HepG2 (cell line): ENCODE data around the gene KCNT2. TPM values are rescaled to one million over a fixed set of nuclear protein-coding genes. Genes with fewer than 3 reads are reported as not detected.

Experiments used
- ATAC-seq: fragments of 200-7000 bp; cut with Tn5 transposase; 3 replicates; pipeline ENCODE4 v1.9.1; 2020; ENCODE audit warnings: mild to moderate bottlenecking, moderate library complexity
- BruUV-seq: library from RNA; stranded (reverse); fragments of 400-500 nt; replicated peaks from 2 replicates; lab custom pipeline; 2021; lab: Mats Ljungman, UMichigan
- CTCF ChIA-PET: fragments of 300-600 bp; formaldehyde crosslinking; extraction: SDS; loops from one replicate; lab custom pipeline; 2021; ENCODE audit warnings: low total read pairs, inconsistent platforms, low intra/inter-chr PET ratio; lab: Yijun Ruan, JAX
- POLR2A ChIA-PET: fragments of 350-600 bp; sonication (Branson Sonifier 250); formaldehyde crosslinking; loops from one replicate; lab custom pipeline; 2020; ENCODE audit warnings: antibody characterized with exemption, inconsistent platforms; lab: Yijun Ruan, JAX
- DNase-seq: peaks from one replicate; pipeline ENCODE4 v3.0.0-alpha.2; 2015; ENCODE audit warnings: low spot score
- FAIRE-seq: peaks from 3 replicates; lab custom pipeline; 2011; peaks lifted over from hg19 to GRCh38; lab: Jason Lieb, UNC
- H2AFZ ChIP-seq: one replicate; pipeline ENCODE4 v1.6.1; 2011; ENCODE audit warnings: low read length, inconsistent platforms
- H3K27ac ChIP-seq: fragments of 300-600 bp; 3 replicates; pipeline ENCODE4 v1.8.0; 2011; ENCODE audit warnings: mixed run types, mild to moderate bottlenecking, mixed read lengths, low read length, inconsistent platforms; ENCODE audit not compliant: insufficient read depth; ENCODE audit errors: extremely low read length
- H3K27me3 ChIP-seq, 2 experiments: fragments of 200-600 bp in 1 of 2; 2 replicates in 1 of 2; 3 replicates in 1 of 2; pipeline versions ENCODE4 v1.6.0 to v1.8.0; 2011; ENCODE audit warnings: low read length in 2 of 2, mild to moderate bottlenecking in 2 of 2, moderate library complexity in 2 of 2, inconsistent platforms in 1 of 2; ENCODE audit not compliant: insufficient read depth in 2 of 2, control insufficient read depth in 1 of 2
- H3K36me3 ChIP-seq, 2 experiments: fragments of 200-600 bp in 1 of 2; replicated peaks in 1 of 2; 2 replicates in 1 of 2; 3 replicates in 1 of 2; pipeline versions ENCODE4 v1.5.1 to v1.8.0; 2011; ENCODE audit warnings: low read length in 2 of 2, inconsistent platforms in 1 of 2; ENCODE audit not compliant: insufficient read depth in 2 of 2, control insufficient read depth in 1 of 2
- H3K4me1 ChIP-seq: 2 replicates; pipeline ENCODE4 v1.5.1; 2012; ENCODE audit warnings: low read length, inconsistent platforms; ENCODE audit not compliant: insufficient read depth
- H3K4me2 ChIP-seq: 2 replicates; pipeline ENCODE4 v1.6.0; 2011; ENCODE audit warnings: low read depth, low read length, inconsistent platforms
- H3K4me3 ChIP-seq, 3 experiments: fragments of 200-600 bp in 1 of 3; sonication (generic), shearing (Covaris generic) in 1 of 3; replicated peaks in 1 of 3; 2 replicates each; pipeline ENCODE4 v1.5.1; 2011 to 2016; ENCODE audit warnings: low read length in 3 of 3, inconsistent platforms in 2 of 3, low read depth in 2 of 3, mild to moderate bottlenecking in 2 of 3, control low read depth in 1 of 3, mixed read lengths in 1 of 3; ENCODE audit not compliant: insufficient read depth in 1 of 3
- H3K79me2 ChIP-seq: one replicate; pipeline ENCODE4 v1.6.1; 2011; ENCODE audit warnings: low read length, inconsistent platforms; ENCODE audit not compliant: insufficient read depth
- H3K9ac ChIP-seq: 2 replicates; pipeline ENCODE4 v1.6.0; 2011; ENCODE audit warnings: mild to moderate bottlenecking, low read depth, low read length, inconsistent platforms; ENCODE audit not compliant: insufficient read depth
- H3K9me3 ChIP-seq: 2 replicates; pipeline ENCODE4 v1.5.1; 2012; ENCODE audit warnings: mild to moderate bottlenecking, low read length
- H4K20me1 ChIP-seq: 2 replicates; pipeline ENCODE4 v1.6.0; 2011; ENCODE audit warnings: inconsistent platforms, mild to moderate bottlenecking, low read length, moderate library complexity; ENCODE audit not compliant: insufficient read depth
- SP2 ChIP-seq: sonication (generic); formaldehyde crosslinking; IDR thresholded peaks from 2 replicates; pipeline ENCODE4 v1.5.1; 2020; ENCODE audit warnings: mild to moderate bottlenecking, missing genetic modification reagents
- ZNF605 ChIP-seq: sonication (generic); formaldehyde crosslinking; IDR thresholded peaks from 2 replicates; pipeline ENCODE4 v1.8.0; 2022; ENCODE audit warnings: mild to moderate bottlenecking, missing genetic modification reagents
- ZNF615 ChIP-seq: sonication (generic); formaldehyde crosslinking; IDR thresholded peaks from 2 replicates; pipeline ENCODE4 v1.5.0; 2020; ENCODE audit warnings: mild to moderate bottlenecking, missing genetic modification reagents, borderline replicate concordance
- WGBS: methylation state at CpG from one replicate; pipeline ENCODE4 v1.1.6; 2017; ENCODE audit warnings: low lambda C conversion rate; 5-methylcytosine and 5-hydroxymethylcytosine counted together
- in situ Hi-C: cut with HindIII; loops from 2 replicates; pipeline ENCODE4 v1.10.0; 2017; ENCODE audit warnings: low pct_unique_long_range_greater_than_20kb; ENCODE audit not compliant: extremely low pct_ligation_motif_present
- intact Hi-C: fragments of 100-400 bp; cut with micrococcal nuclease; formaldehyde crosslinking; loops from one replicate; pipeline ENCODE4 v1.10.0; 2022; ENCODE audit not compliant: unreplicated experiment
- polyA plus RNA-seq, 8 experiments: library from polyadenylated mRNA; depleted of rRNA in 3 of 8; stranded (reverse) in 7 of 8; unstranded in 1 of 8; fragments of >200 nt; fragmentation: Illumina TruSeq in 4 of 8; extraction: Trizol in 4 of 8; gene quantifications; 2 replicates each; pipeline versions ENCODE4 v1.2.1 to v1.2.3, GENCODE V29; 2011 to 2016; ENCODE audit warnings: low read depth in 4 of 8, missing spikeins in 1 of 8, mixed read lengths in 1 of 8; ENCODE audit not compliant: insufficient read depth in 1 of 8
- total RNA-seq, 5 experiments: library from RNA; depleted of rRNA; stranded (reverse); fragments of >200 nt; fragmentation: Illumina TruSeq; extraction: Trizol; gene quantifications; 2 replicates each; pipeline ENCODE4 v1.2.3, GENCODE V29; 2016; ENCODE audit warnings: low read depth in 1 of 5
- TF ChIP-seq, protein P1 (sequence below): IDR thresholded peaks from 2 replicates; pipeline ENCODE4 v1.6.1; 2016; ENCODE audit warnings: missing biosample characterization, missing genetic modification reagents, low read depth
- TF ChIP-seq, protein P2 (sequence below): IDR thresholded peaks from 2 replicates; pipeline ENCODE4 v1.4.0; 2020; ENCODE audit warnings: mild to moderate bottlenecking, missing genetic modification reagents

KCNT2 gene
- total and polyA plus RNA-seq, 2 of the 13 experiments (the other 11 are each of a cell fraction or from before 2014, with no cell fraction given), result not detected

DNA sequence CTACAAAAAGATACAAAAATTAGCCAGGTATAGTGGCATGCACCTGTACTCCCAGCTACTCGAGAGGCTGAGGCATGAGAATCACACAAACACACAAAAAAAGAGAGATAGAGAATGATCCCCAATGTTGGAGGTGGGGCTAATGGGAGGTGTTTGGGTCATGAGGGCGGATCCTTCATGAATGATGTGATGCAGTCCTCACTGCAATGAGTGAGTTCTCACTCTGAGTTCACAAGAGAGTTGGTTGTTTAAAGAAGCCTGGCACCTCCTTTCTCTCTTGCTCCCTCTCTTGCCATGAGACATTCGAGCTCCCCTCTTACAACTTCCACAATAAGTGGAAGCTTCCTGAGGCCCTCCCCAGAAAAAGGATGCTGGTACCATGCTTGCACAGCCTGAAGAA lies 17.3 kb downstream of the KCNT2 start (continued):
- TF ChIP-seq ZNF605 (CRISPR knock-in tag), result no peak
- TF ChIP-seq, protein P1, sequence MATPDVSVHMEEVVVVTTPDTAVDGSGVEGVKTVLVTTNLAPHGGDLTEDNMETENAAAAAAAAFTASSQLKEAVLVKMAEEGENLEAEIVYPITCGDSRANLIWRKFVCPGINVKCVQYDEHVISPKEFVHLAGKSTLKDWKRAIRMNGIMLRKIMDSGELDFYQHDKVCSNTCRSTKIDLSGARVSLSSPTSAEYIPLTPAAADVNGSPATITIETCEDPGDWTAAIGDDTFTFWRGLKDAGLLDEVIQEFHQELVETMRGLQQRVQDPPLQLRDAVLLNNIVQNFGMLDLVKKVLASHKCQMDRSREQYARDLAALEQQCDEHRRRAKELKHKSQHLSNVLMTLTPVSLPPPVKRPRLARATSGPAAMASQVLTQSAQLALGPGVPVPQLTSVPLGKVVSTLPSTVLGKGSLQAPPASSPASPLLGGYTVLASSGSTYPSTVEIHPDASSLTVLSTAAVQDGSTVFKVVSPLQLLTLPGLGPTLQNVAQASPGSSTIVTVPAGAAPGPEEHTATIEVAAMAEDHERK (CRISPR knock-in tag), result no peak
- TF ChIP-seq, all 625 proteins: peak for 0

DNA sequence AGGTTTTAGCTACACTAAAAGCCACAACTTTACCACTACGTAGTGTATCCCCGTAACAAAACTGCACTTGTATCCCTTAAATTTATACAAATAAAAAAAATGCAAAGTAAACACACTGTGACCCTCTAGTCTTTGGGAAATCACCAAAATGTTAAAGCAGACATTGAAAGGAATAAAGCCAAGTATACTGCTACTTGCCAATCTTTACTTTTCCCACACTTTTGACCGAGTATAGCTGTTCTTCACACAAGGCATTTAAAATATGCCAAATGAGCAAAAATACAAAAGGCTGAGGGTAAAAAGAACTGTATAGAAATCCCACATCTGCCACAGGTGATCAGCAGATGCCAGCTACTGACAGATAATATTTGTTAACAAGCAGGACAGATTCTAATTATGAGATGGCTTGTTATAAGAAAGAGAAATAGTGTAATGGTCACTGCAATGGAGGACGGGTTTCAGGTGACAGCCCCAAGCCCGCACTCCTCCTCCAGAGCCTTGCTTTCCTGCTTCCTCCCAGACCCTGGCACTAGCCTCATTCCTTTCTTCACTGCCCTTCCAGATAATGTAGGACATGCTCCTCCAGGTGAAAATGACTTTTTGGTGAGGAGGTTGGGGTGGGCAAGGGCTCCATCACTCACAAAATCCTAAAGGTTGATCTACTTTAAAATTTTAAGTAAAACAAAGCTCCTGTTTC lies 18.1 kb downstream of the KCNT2 start:
- Histone ChIP-seq H3K36me3 (no peaks in the 10 kb centered on the region), H3K27me3 (no peaks in the 10 kb centered on the region; a peak in 1 of 5 replicates), H3K79me2 (no peaks in the 10 kb centered on the region), H4K20me1 (no peaks in the 10 kb centered on the region), H3K9me3 (no peaks in the 10 kb centered on the region), H3K4me2 (no peak overlapping the region), H3K4me3 (no peak overlapping the region), H3K9ac (no peak overlapping the region)
- DNase-seq (no peak), ATAC-seq (no peak)
- WGBS, result 8% methylated on average over 5 of the region's 5 CpGs
- intact Hi-C loops, result no loop called here
- in situ Hi-C loops, result no loop called here
- CTCF ChIA-PET, result no interaction called here
- BruUV-seq, result no TSS peak
- TF ChIP-seq SP2 (CRISPR knock-in tag), result no peak
- TF ChIP-seq, protein P2, sequence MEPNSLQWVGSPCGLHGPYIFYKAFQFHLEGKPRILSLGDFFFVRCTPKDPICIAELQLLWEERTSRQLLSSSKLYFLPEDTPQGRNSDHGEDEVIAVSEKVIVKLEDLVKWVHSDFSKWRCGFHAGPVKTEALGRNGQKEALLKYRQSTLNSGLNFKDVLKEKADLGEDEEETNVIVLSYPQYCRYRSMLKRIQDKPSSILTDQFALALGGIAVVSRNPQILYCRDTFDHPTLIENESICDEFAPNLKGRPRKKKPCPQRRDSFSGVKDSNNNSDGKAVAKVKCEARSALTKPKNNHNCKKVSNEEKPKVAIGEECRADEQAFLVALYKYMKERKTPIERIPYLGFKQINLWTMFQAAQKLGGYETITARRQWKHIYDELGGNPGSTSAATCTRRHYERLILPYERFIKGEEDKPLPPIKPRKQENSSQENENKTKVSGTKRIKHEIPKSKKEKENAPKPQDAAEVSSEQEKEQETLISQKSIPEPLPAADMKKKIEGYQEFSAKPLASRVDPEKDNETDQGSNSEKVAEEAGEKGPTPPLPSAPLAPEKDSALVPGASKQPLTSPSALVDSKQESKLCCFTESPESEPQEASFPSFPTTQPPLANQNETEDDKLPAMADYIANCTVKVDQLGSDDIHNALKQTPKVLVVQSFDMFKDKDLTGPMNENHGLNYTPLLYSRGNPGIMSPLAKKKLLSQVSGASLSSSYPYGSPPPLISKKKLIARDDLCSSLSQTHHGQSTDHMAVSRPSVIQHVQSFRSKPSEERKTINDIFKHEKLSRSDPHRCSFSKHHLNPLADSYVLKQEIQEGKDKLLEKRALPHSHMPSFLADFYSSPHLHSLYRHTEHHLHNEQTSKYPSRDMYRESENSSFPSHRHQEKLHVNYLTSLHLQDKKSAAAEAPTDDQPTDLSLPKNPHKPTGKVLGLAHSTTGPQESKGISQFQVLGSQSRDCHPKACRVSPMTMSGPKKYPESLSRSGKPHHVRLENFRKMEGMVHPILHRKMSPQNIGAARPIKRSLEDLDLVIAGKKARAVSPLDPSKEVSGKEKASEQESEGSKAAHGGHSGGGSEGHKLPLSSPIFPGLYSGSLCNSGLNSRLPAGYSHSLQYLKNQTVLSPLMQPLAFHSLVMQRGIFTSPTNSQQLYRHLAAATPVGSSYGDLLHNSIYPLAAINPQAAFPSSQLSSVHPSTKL (CRISPR knock-in tag), result no peak
- no peak for TF ChIP-seq ZNF615 (CRISPR knock-in tag)
- TF ChIP-seq, all 625 proteins: peak for 0
- no peak overlapping the region for H3K27ac ChIP-seq
- POLR2A ChIA-PET, result no interaction called here
- FAIRE-seq, result no peak
- H2AFZ ChIP-seq, result no peak overlapping the region
- no peaks in the 10 kb centered on the region for H3K4me1 ChIP-seq
